ENCODE data around the gene C1orf50.

Gene C1orf50

GRCh38 chr1:42753070-42753469, 14.0 kb upstream of the C1orf50 start:
- Histone ChIP-seq H3K36me3 (ENCODE audit: insufficient read depth) (no peaks in the 10 kb centered on the region), H3K4me2 (no peak overlapping the region), H3K27me3 (ENCODE audit: insufficient read depth, low read depth) (no peaks in the 10 kb centered on the region), H3K4me3 (IDR thresholded peaks at IDR 0.05; ENCODE audit: insufficient read depth, low read depth, low read length) (no peak overlapping the region), H3K27ac (no peak overlapping the region), H3K79me2 (ENCODE audit: insufficient read depth, low read depth) (no peaks in the 10 kb centered on the region), H2AFZ (ENCODE audit: low read depth) (no peak overlapping the region), H3K9ac (no peak overlapping the region), H3K4me1 (ENCODE audit: low read depth, poor library complexity, severe bottlenecking) (peaks cover 3% of the 10 kb centered on the region), H4K20me1 (ENCODE audit: insufficient read depth) (no peaks in the 10 kb centered on the region)
- TF ChIP-seq CTCF (conservative IDR thresholded peaks at IDR 0.05; ENCODE audit: low read depth, low read length), result no peak

DNA sequence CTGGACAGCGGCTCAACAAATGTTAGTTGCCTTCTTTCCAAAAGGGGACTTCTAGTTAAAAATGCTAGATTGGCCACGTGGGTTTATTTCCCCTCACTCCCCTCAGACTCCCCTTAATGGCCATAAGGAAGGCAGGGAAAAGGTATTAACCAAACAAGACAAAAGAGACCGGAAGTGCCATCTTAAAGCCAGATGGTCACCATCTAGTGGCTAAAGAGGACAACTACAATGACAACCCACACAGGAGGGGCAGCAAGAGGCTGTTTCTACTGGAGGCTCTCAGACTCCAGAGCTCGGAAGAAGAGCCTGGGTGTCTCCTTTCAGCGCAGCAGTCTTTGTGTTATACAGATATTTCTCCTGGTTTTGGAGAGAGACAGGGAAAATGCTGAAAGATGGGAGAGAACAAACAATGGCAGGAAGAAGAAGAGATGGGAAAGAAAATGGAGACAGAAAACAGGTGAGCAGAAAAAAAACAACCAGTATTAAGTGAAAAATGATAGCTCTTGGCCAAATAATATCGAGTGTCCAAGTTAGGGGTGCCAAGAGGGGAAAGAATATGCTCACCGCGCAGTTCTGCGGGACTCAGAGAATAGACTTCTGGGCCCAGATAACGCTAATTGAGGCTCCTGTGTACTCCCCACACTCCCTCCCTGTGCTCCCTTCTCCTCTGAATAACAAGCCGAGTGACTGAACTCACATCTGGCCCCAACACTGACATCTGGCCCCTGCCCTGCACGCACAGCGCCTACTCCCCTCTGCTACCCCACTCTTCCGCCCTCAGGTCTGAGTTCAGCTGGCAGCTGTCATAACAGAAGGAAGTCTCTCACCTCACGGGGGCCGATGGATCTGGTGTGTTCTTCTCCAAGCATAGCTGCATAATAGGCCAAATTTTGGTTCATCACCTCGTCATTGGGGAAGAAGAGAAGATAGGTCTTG, 9.8 kb upstream of the C1orf50 start:
- no peaks in the 10 kb centered on the region for H3K79me2 ChIP-seq (ENCODE audit: insufficient read depth, low read depth)
- H3K4me2 ChIP-seq, result no peak overlapping the region
- H3K27me3 ChIP-seq (ENCODE audit: insufficient read depth, low read depth), result no peaks in the 10 kb centered on the region
- H3K27ac ChIP-seq, result no peak overlapping the region
- H3K9ac ChIP-seq, result no peak overlapping the region
- no peak overlapping the region for H3K4me3 ChIP-seq (IDR thresholded peaks at IDR 0.05; ENCODE audit: insufficient read depth, low read depth, low read length)
- no peak overlapping the region for H2AFZ ChIP-seq (ENCODE audit: low read depth)
- H4K20me1 ChIP-seq (ENCODE audit: insufficient read depth), result no peaks in the 10 kb centered on the region
- H3K36me3 ChIP-seq (ENCODE audit: insufficient read depth), result no peaks in the 10 kb centered on the region
- peak; percentile 76 for TF ChIP-seq CTCF (conservative IDR thresholded peaks at IDR 0.05; ENCODE audit: low read depth, low read length)
- H3K4me1 ChIP-seq (ENCODE audit: low read depth, poor library complexity, severe bottlenecking), result peaks cover 3% of the 10 kb centered on the region

- H3K79me2 ChIP-seq (ENCODE audit: insufficient read depth, low read depth), result no peaks in the 10 kb centered on the region
These were observed 9.2 kb upstream of the C1orf50 start for GRCh38 chr1:42757892-42758275.

GRCh38 chr1:42758641-42759040, 8.4 kb upstream of the C1orf50 start:
- H3K27me3 ChIP-seq (ENCODE audit: insufficient read depth, low read depth), result no peaks in the 10 kb centered on the region
- H3K4me3 ChIP-seq (IDR thresholded peaks at IDR 0.05; ENCODE audit: insufficient read depth, low read depth, low read length), result no peak overlapping the region
- H3K27ac ChIP-seq, result no peak overlapping the region
- H3K9ac ChIP-seq, result no peak overlapping the region
- peaks cover 3% of the 10 kb centered on the region for H3K4me1 ChIP-seq (ENCODE audit: low read depth, poor library complexity, severe bottlenecking)
- no peak overlapping the region for H2AFZ ChIP-seq (ENCODE audit: low read depth)
- H3K36me3 ChIP-seq (ENCODE audit: insufficient read depth), result no peaks in the 10 kb centered on the region
- TF ChIP-seq CTCF (conservative IDR thresholded peaks at IDR 0.05; ENCODE audit: low read depth, low read length), result no peak
- H4K20me1 ChIP-seq (ENCODE audit: insufficient read depth), result no peaks in the 10 kb centered on the region
- no peak overlapping the region for H3K4me2 ChIP-seq
- no peaks in the 10 kb centered on the region for H3K79me2 ChIP-seq (ENCODE audit: insufficient read depth, low read depth)

More at GRCh38 chr1:42757892-42758275, 9.2 kb upstream of the C1orf50 start:
- Histone ChIP-seq H3K4me1 (ENCODE audit: low read depth, poor library complexity, severe bottlenecking) (peaks cover 3% of the 10 kb centered on the region), H3K27me3 (ENCODE audit: insufficient read depth, low read depth) (no peaks in the 10 kb centered on the region), H3K9ac (no peak overlapping the region), H4K20me1 (ENCODE audit: insufficient read depth) (no peaks in the 10 kb centered on the region), H3K27ac (no peak overlapping the region), H3K4me2 (no peak overlapping the region), H2AFZ (ENCODE audit: low read depth) (no peak overlapping the region), H3K36me3 (ENCODE audit: insufficient read depth) (no peaks in the 10 kb centered on the region), H3K4me3 (IDR thresholded peaks at IDR 0.05; ENCODE audit: insufficient read depth, low read depth, low read length) (no peak overlapping the region)
- TF ChIP-seq CTCF (conservative IDR thresholded peaks at IDR 0.05; ENCODE audit: low read depth, low read length), result no peak

All from KMS-11 (cell line).